Astrocyte (in vitro differentiated cells and primary cell): ENCODE results near the gene COPS4. TPM values are rescaled to one million over a fixed set of nuclear protein-coding genes. Genes with fewer than 3 reads are reported as not detected.

ENCODE experiments used
- DNase-seq: peaks from one replicate; pipeline ENCODE4 v3.0.0-alpha.2; 2010; ENCODE audit warnings: low read depth
- FAIRE-seq: peaks from 2 replicates; lab custom pipeline; 2011; peaks lifted over from hg19 to GRCh38; lab: Jason Lieb, UNC
- H2AFZ ChIP-seq: 2 replicates; pipeline ENCODE4 v1.6.0; 2012; ENCODE audit warnings: low read depth, low read length, inconsistent platforms
- H3K27ac ChIP-seq: 2 replicates; pipeline ENCODE4 v1.5.1; 2011; ENCODE audit warnings: low read depth, low read length, inconsistent platforms
- H3K27me3 ChIP-seq: 2 replicates; pipeline ENCODE4 v1.6.0; 2011; ENCODE audit warnings: low read length, inconsistent platforms; ENCODE audit not compliant: insufficient read depth
- H3K36me3 ChIP-seq: 2 replicates; pipeline ENCODE4 v1.5.1; 2011; ENCODE audit warnings: low read length, inconsistent platforms; ENCODE audit not compliant: insufficient read depth
- H3K4me1 ChIP-seq: 2 replicates; pipeline ENCODE4 v1.5.1; 2011; ENCODE audit warnings: low read length, inconsistent platforms; ENCODE audit not compliant: insufficient read depth
- H3K4me2 ChIP-seq: 2 replicates; pipeline ENCODE4 v1.6.0; 2012; ENCODE audit warnings: low read length, inconsistent platforms
- H3K4me3 ChIP-seq: 2 replicates; pipeline ENCODE4 v1.5.1; 2011; ENCODE audit warnings: low read depth, mild to moderate bottlenecking, low read length, inconsistent platforms; ENCODE audit not compliant: insufficient read depth
- H3K79me2 ChIP-seq: 2 replicates; pipeline ENCODE4 v1.6.0; 2012; ENCODE audit warnings: mild to moderate bottlenecking, low read length, inconsistent platforms; ENCODE audit not compliant: insufficient read depth
- H3K9ac ChIP-seq: 2 replicates; pipeline ENCODE4 v1.6.0; 2012; ENCODE audit warnings: mild to moderate bottlenecking, low read length, inconsistent platforms
- H3K9me3 ChIP-seq: 2 replicates; pipeline ENCODE4 v1.5.1; 2012; ENCODE audit warnings: low read depth, mild to moderate bottlenecking, low read length, inconsistent platforms; ENCODE audit not compliant: insufficient read depth
- H4K20me1 ChIP-seq: 2 replicates; pipeline ENCODE4 v1.6.0; 2012; ENCODE audit warnings: low read length, inconsistent platforms; ENCODE audit not compliant: insufficient read depth
- H3K27ac Mint-ChIP-seq: one replicate; pipeline ENCODE4 v1.8.0; 2021; ENCODE audit warnings: mild to moderate bottlenecking, mixed read lengths; ENCODE audit not compliant: unreplicated experiment
- H3K27me3 Mint-ChIP-seq: one replicate; pipeline ENCODE4 v1.8.0; 2021; ENCODE audit warnings: low read depth, mixed read lengths; ENCODE audit not compliant: unreplicated experiment
- H3K36me3 Mint-ChIP-seq: one replicate; pipeline ENCODE4 v1.8.0; 2021; ENCODE audit warnings: low read depth, mixed read lengths; ENCODE audit not compliant: unreplicated experiment
- H3K4me1 Mint-ChIP-seq: one replicate; pipeline ENCODE4 v1.8.0; 2021; ENCODE audit warnings: low read depth, mixed read lengths; ENCODE audit not compliant: unreplicated experiment
- H3K4me3 Mint-ChIP-seq: one replicate; pipeline ENCODE4 v1.8.0; 2021; ENCODE audit warnings: mild to moderate bottlenecking, moderate library complexity, mixed read lengths; ENCODE audit not compliant: unreplicated experiment
- H3K9me3 Mint-ChIP-seq: one replicate; pipeline ENCODE4 v1.8.0; 2021; ENCODE audit warnings: mild to moderate bottlenecking, mixed read lengths; ENCODE audit not compliant: unreplicated experiment
- EZH2 ChIP-seq: IDR thresholded peaks from 2 replicates; pipeline ENCODE4 v1.6.1; 2012; ENCODE audit warnings: mild to moderate bottlenecking, low read length, inconsistent platforms; ENCODE audit not compliant: insufficient read depth
- total RNA-seq: library from RNA; stranded (reverse); gene quantifications from 2 replicates; pipeline ENCODE4 v1.2.1, GENCODE V29; 2021
- TF ChIP-seq, protein P1 (sequence below): IDR thresholded peaks from 2 replicates; pipeline ENCODE4 v1.5.1; 2011; ENCODE audit warnings: low read depth, mild to moderate bottlenecking, inconsistent platforms, low read length, moderate library complexity; ENCODE audit not compliant: insufficient read depth

COPS4 gene
- total RNA-seq, 1 donor from 2014 or later, result 39.3 TPM

DNA sequence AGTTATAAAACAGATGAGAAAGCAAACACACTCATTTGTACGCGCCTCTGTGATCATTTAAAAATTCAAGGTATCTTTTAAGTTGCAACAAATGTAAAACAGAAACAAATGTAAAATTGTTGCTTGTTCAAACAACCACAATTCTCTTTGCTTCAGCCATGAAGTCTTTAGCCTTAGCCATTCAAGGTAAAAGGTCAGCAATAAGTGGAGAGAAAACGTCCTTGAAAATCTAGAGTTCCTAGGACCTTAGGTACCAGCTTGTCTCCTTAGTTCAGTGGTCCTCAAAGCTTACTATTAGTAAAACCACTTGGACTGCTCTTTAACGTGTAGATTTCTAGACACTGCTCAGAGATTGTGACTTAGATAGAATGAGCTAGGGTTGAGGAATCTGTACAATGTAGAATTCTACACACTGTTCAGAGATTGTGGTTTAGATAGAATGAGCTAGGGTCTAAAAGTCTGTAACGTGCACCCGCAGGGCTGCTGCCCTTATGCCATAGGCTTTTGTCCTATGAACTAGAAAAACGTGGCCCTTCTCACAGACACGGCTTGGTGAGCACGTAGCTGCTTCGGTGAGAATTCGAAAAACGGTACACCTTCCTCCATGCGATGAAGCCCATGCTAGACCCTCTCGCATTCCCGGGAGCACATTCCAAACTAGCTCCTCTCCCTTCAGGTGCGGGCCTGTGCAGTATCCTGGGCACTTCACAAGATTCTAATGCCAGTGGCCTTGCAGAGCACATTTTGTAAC lies 77.9 kb downstream of the COPS4 start:
- no peaks in the 10 kb centered on the region for H3K27me3 ChIP-seq
- H3K27ac ChIP-seq, result no peak overlapping the region
- H3K79me2 ChIP-seq, result no peaks in the 10 kb centered on the region
- H3K27me3 Mint-ChIP-seq, result no peaks in the 10 kb centered on the region
- DNase-seq, result peak; percentile 72
- H3K36me3 Mint-ChIP-seq, result peaks cover 8% of the 10 kb centered on the region
- no peak overlapping the region for H3K9ac ChIP-seq
- no peaks in the 10 kb centered on the region for H4K20me1 ChIP-seq
- peak overlapping the region; percentile 94 for H3K27ac Mint-ChIP-seq
- peaks cover 10% of the 10 kb centered on the region for H3K4me1 ChIP-seq
- H3K4me1 Mint-ChIP-seq, result peaks cover 47% of the 10 kb centered on the region
- no peak overlapping the region for H2AFZ ChIP-seq
- FAIRE-seq, result no peak
- H3K4me3 ChIP-seq, result no peak overlapping the region
- TF ChIP-seq, protein P1, sequence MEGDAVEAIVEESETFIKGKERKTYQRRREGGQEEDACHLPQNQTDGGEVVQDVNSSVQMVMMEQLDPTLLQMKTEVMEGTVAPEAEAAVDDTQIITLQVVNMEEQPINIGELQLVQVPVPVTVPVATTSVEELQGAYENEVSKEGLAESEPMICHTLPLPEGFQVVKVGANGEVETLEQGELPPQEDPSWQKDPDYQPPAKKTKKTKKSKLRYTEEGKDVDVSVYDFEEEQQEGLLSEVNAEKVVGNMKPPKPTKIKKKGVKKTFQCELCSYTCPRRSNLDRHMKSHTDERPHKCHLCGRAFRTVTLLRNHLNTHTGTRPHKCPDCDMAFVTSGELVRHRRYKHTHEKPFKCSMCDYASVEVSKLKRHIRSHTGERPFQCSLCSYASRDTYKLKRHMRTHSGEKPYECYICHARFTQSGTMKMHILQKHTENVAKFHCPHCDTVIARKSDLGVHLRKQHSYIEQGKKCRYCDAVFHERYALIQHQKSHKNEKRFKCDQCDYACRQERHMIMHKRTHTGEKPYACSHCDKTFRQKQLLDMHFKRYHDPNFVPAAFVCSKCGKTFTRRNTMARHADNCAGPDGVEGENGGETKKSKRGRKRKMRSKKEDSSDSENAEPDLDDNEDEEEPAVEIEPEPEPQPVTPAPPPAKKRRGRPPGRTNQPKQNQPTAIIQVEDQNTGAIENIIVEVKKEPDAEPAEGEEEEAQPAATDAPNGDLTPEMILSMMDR, result no peak
- no peak for TF ChIP-seq EZH2
- no peaks in the 10 kb centered on the region for H3K9me3 Mint-ChIP-seq
- no peaks in the 10 kb centered on the region for H3K36me3 ChIP-seq
- H3K4me3 Mint-ChIP-seq, result peak overlapping the region; percentile 78
- H3K9me3 ChIP-seq, result no peaks in the 10 kb centered on the region
- H3K4me2 ChIP-seq, result no peak overlapping the region

DNA sequence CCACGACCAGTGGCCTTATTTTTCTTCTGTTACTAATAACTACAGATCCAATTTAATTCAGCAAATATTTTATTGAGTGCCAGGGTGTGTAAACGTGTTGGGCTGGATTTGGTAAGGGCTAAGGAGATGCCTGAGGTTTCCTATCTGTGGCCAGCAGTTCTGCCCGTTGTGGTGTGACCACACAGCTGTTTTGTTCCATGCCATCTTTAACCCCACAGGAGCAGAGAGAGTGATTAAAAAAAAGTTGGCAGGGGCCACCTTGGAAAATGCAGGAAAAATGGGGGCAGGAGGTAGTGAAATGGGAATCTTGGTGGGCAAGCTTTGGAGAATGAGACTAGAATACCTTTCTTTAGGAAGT lies 78.4 kb downstream of the COPS4 start:
- Mint-ChIP-seq H3K4me1 (peaks cover 47% of the 10 kb centered on the region), H3K27ac (peak overlapping the region; percentile 94), H3K9me3 (no peaks in the 10 kb centered on the region), H3K36me3 (peaks cover 7% of the 10 kb centered on the region), H3K4me3 (peak overlapping the region; percentile 78), H3K27me3 (no peaks in the 10 kb centered on the region)
- H3K9me3 ChIP-seq, result no peaks in the 10 kb centered on the region
- no peaks in the 10 kb centered on the region for H4K20me1 ChIP-seq
- FAIRE-seq (no peak), DNase-seq (no peak)
- no peak overlapping the region for H3K9ac ChIP-seq
- no peak overlapping the region for H3K27ac ChIP-seq
- H2AFZ ChIP-seq, result no peak overlapping the region
- no peaks in the 10 kb centered on the region for H3K79me2 ChIP-seq
- no peaks in the 10 kb centered on the region for H3K36me3 ChIP-seq
- no peak for TF ChIP-seq EZH2
- TF ChIP-seq, protein P1, result no peak
- no peaks in the 10 kb centered on the region for H3K27me3 ChIP-seq
- no peak overlapping the region for H3K4me3 ChIP-seq
- no peak overlapping the region for H3K4me2 ChIP-seq
- peaks cover 10% of the 10 kb centered on the region for H3K4me1 ChIP-seq

DNA sequence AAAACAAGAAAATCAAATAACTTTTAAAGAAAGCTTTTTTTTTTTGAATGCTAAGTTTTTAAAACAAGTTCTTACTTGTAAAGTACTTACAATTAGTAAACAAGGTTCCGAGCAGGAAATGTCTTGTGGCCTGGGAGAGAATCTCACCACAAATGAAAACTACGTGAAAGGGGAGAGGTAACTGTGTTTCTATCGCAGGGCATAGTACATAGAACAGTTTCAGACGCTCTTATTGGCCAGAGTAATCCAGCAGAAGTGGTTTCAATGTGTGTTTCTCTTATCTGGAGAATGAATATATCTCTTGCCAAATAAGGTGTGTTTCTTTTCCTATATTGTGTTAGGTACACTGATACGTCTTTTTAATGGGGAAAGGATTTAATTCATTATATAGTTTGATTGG lies 79.6 kb downstream of the COPS4 start, which contains the start of gene PLAC8:
TSS of gene PLAC8 (minus strand) at position 154 of the 400 bp plus-strand sequence. CDS start 6,808 bp downstream, outside the sequence.
- no peak within 1 kb of the TSS for H3K4me3 ChIP-seq
- H3K4me1 Mint-ChIP-seq, result peaks cover 41% of the 10 kb centered on the region
- no peaks in the 10 kb centered on the region for H3K27me3 Mint-ChIP-seq
- H2AFZ ChIP-seq, result no peak within 1 kb of the TSS
- peak; percentile 21 for DNase-seq
- no peaks in the 10 kb centered on the region for H3K79me2 ChIP-seq
- FAIRE-seq, result no peak
- H3K27me3 ChIP-seq, result no peaks in the 10 kb centered on the region
- H3K36me3 Mint-ChIP-seq, result peaks cover 3% of the 10 kb centered on the region
- no peaks in the 10 kb centered on the region for H3K9me3 ChIP-seq
- no peak for TF ChIP-seq EZH2
- TF ChIP-seq, protein P1, result no peak
- peak within 1 kb of the TSS; percentile 94 for H3K27ac Mint-ChIP-seq
- no peak within 1 kb of the TSS for H3K27ac ChIP-seq
- peak within 1 kb of the TSS; percentile 7 for H3K4me2 ChIP-seq
- no peaks in the 10 kb centered on the region for H3K9me3 Mint-ChIP-seq
- peak within 1 kb of the TSS; percentile 78 for H3K4me3 Mint-ChIP-seq
- peaks cover 8% of the 10 kb centered on the region for H3K4me1 ChIP-seq
- no peaks in the 10 kb centered on the region for H3K36me3 ChIP-seq
- no peaks in the 10 kb centered on the region for H4K20me1 ChIP-seq
- no peak within 1 kb of the TSS for H3K9ac ChIP-seq
